Stomach (tissue), 9 donors: ENCODE measurements around the gene LRRC10. TPM values are rescaled to one million over a fixed set of nuclear protein-coding genes. Genes with fewer than 3 reads are reported as not detected.

Experiments used
- DNase-seq, 2 donors: peaks; one replicate each; pipeline versions ENCODE4 v3.0.0 to v3.0.0-alpha.2; 2013 to 2019
- H3K27ac ChIP-seq, 5 donors: fragments of 200-600 bp in 4 of 5; sonication (generic) in 4 of 5; one replicate each; pipeline ENCODE4 v1.5.1; 2013 to 2019; ENCODE audit warnings: mild to moderate bottlenecking in 1 of 5, moderate library complexity in 1 of 5
- H3K27me3 ChIP-seq, 3 donors: fragments of 200-600 bp; sonication (generic); one replicate each; pipeline ENCODE4 v1.5.1; 2017 to 2019; ENCODE audit warnings: mixed run types in 1 of 3
- H3K36me3 ChIP-seq, 4 donors: fragments of 200-600 bp; sonication (generic); 1 replicate in 3 of 4; 2 replicates in 1 of 4; pipeline ENCODE4 v1.5.1; 2016 to 2019
- H3K4me1 ChIP-seq, 4 donors: fragments of 200-600 bp; sonication (generic); one replicate each; pipeline ENCODE4 v1.5.1; 2016 to 2019
- H3K4me3 ChIP-seq, 4 donors: fragments of 200-600 bp; sonication (generic) in 3 of 4; one replicate each; pipeline ENCODE4 v1.5.1; 2016 to 2019; ENCODE audit warnings: mild to moderate bottlenecking in 1 of 4
- H3K9me3 ChIP-seq, 4 donors: fragments of 200-600 bp; sonication (generic); one replicate each; pipeline ENCODE4 v1.5.1; 2016 to 2019
- CTCF ChIP-seq, 7 experiments: fragments of 450-650 bp in 4 of 7; fragments of 200-600 bp in 3 of 7; sonication (generic) in 3 of 7; IDR thresholded peaks; one replicate each; pipeline ENCODE4 v1.5.1; 2016 to 2019; ENCODE audit warnings: antibody characterized with exemption in 7 of 7, control low read depth in 2 of 7, mild to moderate bottlenecking in 1 of 7
- EP300 ChIP-seq: sonication (generic); formaldehyde crosslinking; IDR thresholded peaks from one replicate; pipeline ENCODE4 v1.6.1; 2017; ENCODE audit warnings: antibody characterized with exemption
- POLR2A ChIP-seq, 4 donors: fragments of 450-650 bp; IDR thresholded peaks; one replicate each; pipeline ENCODE4 v1.6.1; 2016; ENCODE audit warnings: antibody characterized with exemption in 4 of 4, control low read depth in 2 of 4, mild to moderate bottlenecking in 1 of 4, moderate library complexity in 1 of 4
- POLR2AphosphoS5 ChIP-seq, 3 donors: sonication (generic); formaldehyde crosslinking; IDR thresholded peaks; one replicate each; pipeline ENCODE4 v1.6.1; 2016; ENCODE audit warnings: antibody characterized with exemption in 3 of 3
- whole genome bisulfite sequencing, 5 donors: extraction: QIAGEN DNeasy Blood & Tissue Kit in 3 of 5; methylation state at CpG; one replicate each; pipeline versions ENCODE4 v1.1.5 to v1.1.7; 2013 to 2018; 5-methylcytosine and 5-hydroxymethylcytosine counted together
- intact Hi-C: fragments of 100-400 bp; cut with DNase I; formaldehyde crosslinking; loops from one replicate; pipeline ENCODE4 v1.15.1; 2023; ENCODE audit warnings: low total_unique reads
- polyA plus RNA-seq, 3 donors: library from polyadenylated mRNA; stranded (reverse); fragments of 200-250 nt; gene quantifications; one replicate each; pipeline ENCODE4 v1.2.3, GENCODE V29; 2013
- total RNA-seq, 5 donors: library from RNA; depleted of rRNA; stranded (reverse); fragments of >200 nt; gene quantifications; one replicate each; pipeline versions ENCODE4 v1.1.0 to v1.2.3, GENCODE V29; 2014 to 2016
- donor health status: healthy with polysubstance abuse.
- donor health status: Bipolar disorder and iron deficiency.
- donor health status: healthy.

Gene LRRC10
- total and polyA plus RNA-seq, 8 donors = not detected

- no peak overlapping the region for H3K4me3 ChIP-seq
- H3K9me3 ChIP-seq = no peaks in the 10 kb centered on the region
- DNase-seq = no peak
- intact Hi-C loops = no loop called here
- no peak overlapping the region for H3K27ac ChIP-seq
- H3K36me3 ChIP-seq = peaks cover 18 to 51% (median 46%) of the 10 kb centered on the region in 4 donors
- TF ChIP-seq EP300 (no peak), POLR2A (IDR thresholded peaks at IDR 0.05) (no peak), POLR2AphosphoS5 (IDR thresholded peaks at IDR 0.05) (no peak), CTCF (IDR thresholded peaks at IDR 0.05) (no peak)
- WGBS, 5 donors = 91 to 96% (median 94%) methylated on average over 3 of the region's 3 CpGs
- peaks cover 0 to 8% (median 0%) of the 10 kb centered on the region in 4 donors for H3K4me1 ChIP-seq
- no peaks in the 10 kb centered on the region for H3K27me3 ChIP-seq
Measured at GRCh38 chr12:69575346-69575745, 35.4 kb downstream of the LRRC10 start.

GRCh38 chr12:69570545-69571399 is 39.9 kb downstream of the LRRC10 start:
- TF ChIP-seq POLR2AphosphoS5 (IDR thresholded peaks at IDR 0.05) (peak in 1 of 3 donors; percentile 43), CTCF (IDR thresholded peaks at IDR 0.05) (peak in 5 of 7 experiments; percentile 69 to 80 (median 73)), EP300 (no peak), POLR2A (IDR thresholded peaks at IDR 0.05) (no peak)
- Histone ChIP-seq H3K36me3 (peaks cover 18 to 68% (median 56%) of the 10 kb centered on the region in 4 donors), H3K4me3 (no peak overlapping the region), H3K9me3 (no peaks in the 10 kb centered on the region), H3K4me1 (peaks cover 0 to 20% (median 0%) of the 10 kb centered on the region in 4 donors), H3K27me3 (no peaks in the 10 kb centered on the region), H3K27ac (no peak overlapping the region)
- intact Hi-C loops = no loop called here
- peak; percentile 49 to 86 for DNase-seq
- 24 to 41% (median 29%) methylated on average over 6 of the region's 6 CpGs for WGBS, 5 donors

- intact Hi-C loops = loop anchor here (10.0 kb wide), 1 partner anchor 95 kb away; the partner anchor contains the start of gene FRS2
- no peak for DNase-seq
- Histone ChIP-seq H3K9me3 (no peaks in the 10 kb centered on the region), H3K36me3 (peaks cover 18 to 68% (median 51%) of the 10 kb centered on the region in 4 donors), H3K27ac (no peak overlapping the region), H3K4me1 (peaks cover 0 to 20% (median 0%) of the 10 kb centered on the region in 4 donors), H3K27me3 (no peaks in the 10 kb centered on the region), H3K4me3 (no peak overlapping the region)
- WGBS, 5 donors = 88 to 92% (median 89%) methylated on average over 10 of the region's 10 CpGs
- TF ChIP-seq POLR2A (IDR thresholded peaks at IDR 0.05) = no peak
- no peak for TF ChIP-seq EP300
- no peak for TF ChIP-seq CTCF (IDR thresholded peaks at IDR 0.05)
- no peak for TF ChIP-seq POLR2AphosphoS5 (IDR thresholded peaks at IDR 0.05)
Measured at GRCh38 chr12:69570000-69570516, 40.6 kb downstream of the LRRC10 start.

- no peak for TF ChIP-seq POLR2A (IDR thresholded peaks at IDR 0.05)
- no peak for TF ChIP-seq EP300
- TF ChIP-seq POLR2AphosphoS5 (IDR thresholded peaks at IDR 0.05) = no peak
- TF ChIP-seq CTCF (IDR thresholded peaks at IDR 0.05) = no peak
- Histone ChIP-seq H3K4me3 (no peak overlapping the region), H3K27ac (no peak overlapping the region), H3K9me3 (no peaks in the 10 kb centered on the region), H3K36me3 (peaks cover 13 to 66% (median 47%) of the 10 kb centered on the region in 4 donors), H3K27me3 (no peaks in the 10 kb centered on the region), H3K4me1 (peaks cover 0 to 20% (median 0%) of the 10 kb centered on the region in 4 donors)
- intact Hi-C loops = loop anchor here (10.0 kb wide), 1 partner anchor 94 kb away; the partner anchor contains the start of gene FRS2
- DNase-seq = no peak
- 65 to 90% (median 77%) methylated on average over 4 of the region's 4 CpGs for WGBS, 5 donors
Measured at GRCh38 chr12:69569236-69569635, 41.5 kb downstream of the LRRC10 start.
